ENCODE measurements around the gene RAB43. TPM values are rescaled to one million over a fixed set of nuclear protein-coding genes. Genes with fewer than 3 reads are reported as not detected.
A peak's percentile ranks its signal among the peaks of the same experiment; 100 is the strongest.

The RAB43 gene
- total RNA-seq, 3 donors from 2014 or later, result 17.4 to 32.0 (median 30.5) TPM

GRCh38 chr3:129123314-129124060 is 1.9 kb upstream of the RAB43 start:
- peaks cover 27% of the 10 kb centered on the region for H3K4me1 ChIP-seq (ENCODE audit: low read depth)
- no peak for ATAC-seq
- TF ChIP-seq, protein P1, sequence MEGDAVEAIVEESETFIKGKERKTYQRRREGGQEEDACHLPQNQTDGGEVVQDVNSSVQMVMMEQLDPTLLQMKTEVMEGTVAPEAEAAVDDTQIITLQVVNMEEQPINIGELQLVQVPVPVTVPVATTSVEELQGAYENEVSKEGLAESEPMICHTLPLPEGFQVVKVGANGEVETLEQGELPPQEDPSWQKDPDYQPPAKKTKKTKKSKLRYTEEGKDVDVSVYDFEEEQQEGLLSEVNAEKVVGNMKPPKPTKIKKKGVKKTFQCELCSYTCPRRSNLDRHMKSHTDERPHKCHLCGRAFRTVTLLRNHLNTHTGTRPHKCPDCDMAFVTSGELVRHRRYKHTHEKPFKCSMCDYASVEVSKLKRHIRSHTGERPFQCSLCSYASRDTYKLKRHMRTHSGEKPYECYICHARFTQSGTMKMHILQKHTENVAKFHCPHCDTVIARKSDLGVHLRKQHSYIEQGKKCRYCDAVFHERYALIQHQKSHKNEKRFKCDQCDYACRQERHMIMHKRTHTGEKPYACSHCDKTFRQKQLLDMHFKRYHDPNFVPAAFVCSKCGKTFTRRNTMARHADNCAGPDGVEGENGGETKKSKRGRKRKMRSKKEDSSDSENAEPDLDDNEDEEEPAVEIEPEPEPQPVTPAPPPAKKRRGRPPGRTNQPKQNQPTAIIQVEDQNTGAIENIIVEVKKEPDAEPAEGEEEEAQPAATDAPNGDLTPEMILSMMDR (IDR thresholded peaks at IDR 0.05), result no peak
- no peaks in the 10 kb centered on the region for H3K36me3 ChIP-seq (ENCODE audit: low read depth)
- no peaks in the 10 kb centered on the region for H3K9me3 ChIP-seq
- intact Hi-C loops (cut with DNase I, micrococcal nuclease), result no loop called here
- peak in 2 of 3 donors; percentile 31 to 50 for DNase-seq
- no peak overlapping the region for H3K4me3 ChIP-seq

- Histone ChIP-seq H3K36me3 (ENCODE audit: low read depth) (no peaks in the 10 kb centered on the region), H3K4me1 (ENCODE audit: low read depth) (peaks cover 30% of the 10 kb centered on the region), H3K4me3 (no peak overlapping the region), H3K9me3 (no peaks in the 10 kb centered on the region)
- DNase-seq, result peak in 1 of 3 donors; percentile 31
- intact Hi-C loops (cut with DNase I, micrococcal nuclease), result no loop called here
- no peak for ATAC-seq
- TF ChIP-seq, protein P1 (IDR thresholded peaks at IDR 0.05), result no peak
Observed at GRCh38 chr3:129122412-129123011, 908 bp upstream of the RAB43 start.

GRCh38 chr3:129121016-129121791 is 400 bp downstream of the RAB43 start:
- H3K9me3 ChIP-seq, result no peaks in the 10 kb centered on the region
- no peak for DNase-seq
- intact Hi-C loops (cut with DNase I, micrococcal nuclease), result no loop called here

GRCh38 chr3:129120254-129121004 is 1.2 kb downstream of the RAB43 start:
- Histone ChIP-seq H3K36me3 (ENCODE audit: low read depth) (no peaks in the 10 kb centered on the region), H3K9me3 (no peaks in the 10 kb centered on the region), H3K4me1 (ENCODE audit: low read depth) (peaks cover 45% of the 10 kb centered on the region), H3K4me3 (peak overlapping the region; percentile 68)
- TF ChIP-seq, protein P1 (IDR thresholded peaks at IDR 0.05), result peak; percentile 9
- DNase-seq (peak; percentile 90 to 96 (median 90)), ATAC-seq (peak; percentile 65)
- intact Hi-C loops (cut with DNase I, micrococcal nuclease), result no loop called here

More at GRCh38 chr3:129121016-129121791, 400 bp downstream of the RAB43 start:
- H3K36me3 ChIP-seq (ENCODE audit: low read depth), result no peaks in the 10 kb centered on the region
- peaks cover 43% of the 10 kb centered on the region for H3K4me1 ChIP-seq (ENCODE audit: low read depth)
- peak; percentile 1 for ATAC-seq
- peak overlapping the region; percentile 68 for H3K4me3 ChIP-seq
- TF ChIP-seq, protein P1 (IDR thresholded peaks at IDR 0.05), result no peak

All from mucosa of descending colon (tissue), 3 donors.